H1 (cell line): ENCODE measurements around the gene BRCA1. TPM values are rescaled to one million over a fixed set of nuclear protein-coding genes. Genes with fewer than 3 reads are reported as not detected.

Experiments
- CTCF ChIA-PET: fragments of 300-600 bp; sonication (Branson Sonifier 250); formaldehyde crosslinking; loops from one replicate; lab custom pipeline; 2021; ENCODE audit not compliant: partially characterized antibody; lab: Charles Lee
- POLR2A ChIA-PET: fragments of 300-600 bp; sonication (Branson Sonifier 250); formaldehyde crosslinking; loops from one replicate; lab custom pipeline; 2021; ENCODE audit warnings: inconsistent platforms; ENCODE audit not compliant: partially characterized antibody; lab: Charles Lee
- DNase-seq, 2 experiments: peaks; one replicate each; pipeline versions ENCODE4 v3.0.0 to v3.0.0-alpha.2; 2010 to 2022; ENCODE audit warnings: low spot score in 2 of 2, low read depth in 1 of 2, mixed read lengths in 1 of 2
- FAIRE-seq: peaks from 2 replicates; lab custom pipeline; 2011; peaks lifted over from hg19 to GRCh38; lab: Jason Lieb, UNC
- H2AFZ ChIP-seq: 2 replicates; pipeline ENCODE4 v1.8.1; 2012; ENCODE audit warnings: low read length, inconsistent platforms
- H2AK5ac ChIP-seq: 2 replicates; pipeline ENCODE4 v1.6.1; 2013; ENCODE audit warnings: low read depth, low read length
- H2BK120ac ChIP-seq: replicated peaks from 2 replicates; pipeline ENCODE3; 2013; ENCODE audit warnings: low read depth, low read length, inconsistent platforms
- H2BK12ac ChIP-seq: 2 replicates; pipeline ENCODE4 v1.6.1; 2013; ENCODE audit warnings: low read depth, low read length
- H2BK15ac ChIP-seq: 2 replicates; pipeline ENCODE4 v1.6.1; 2013; ENCODE audit warnings: low read length
- H2BK20ac ChIP-seq: 2 replicates; pipeline ENCODE4 v1.6.1; 2013; ENCODE audit warnings: low read length
- H2BK5ac ChIP-seq: 2 replicates; pipeline ENCODE4 v1.6.1; 2013; ENCODE audit warnings: low read depth, low read length
- H3K14ac ChIP-seq: 2 replicates; pipeline ENCODE4 v1.6.1; 2013; ENCODE audit warnings: inconsistent platforms; ENCODE audit not compliant: insufficient read length
- H3K18ac ChIP-seq: 2 replicates; pipeline ENCODE4 v1.6.1; 2013; ENCODE audit warnings: low read length; ENCODE audit errors: extremely low read depth
- H3K23ac ChIP-seq: 2 replicates; pipeline ENCODE4 v1.6.1; 2013; ENCODE audit warnings: inconsistent platforms; ENCODE audit not compliant: insufficient read length
- H3K23me2 ChIP-seq: 2 replicates; pipeline ENCODE4 v1.6.1; 2013; ENCODE audit warnings: low read depth, low read length
- H3K27ac ChIP-seq: 2 replicates; pipeline ENCODE4 v1.6.1; 2011; ENCODE audit warnings: low read depth, low read length, inconsistent platforms
- H3K27me3 ChIP-seq, 4 experiments: replicated peaks in 1 of 4; 1 replicate in 1 of 4; 2 replicates in 3 of 4; pipeline versions ENCODE4 v1.6.1 to v1.8.1; 2011 to 2013; ENCODE audit warnings: low read length in 3 of 4, mild to moderate bottlenecking in 3 of 4, inconsistent platforms in 2 of 4, mixed read lengths in 2 of 4, moderate library complexity in 1 of 4; ENCODE audit not compliant: control insufficient read depth in 3 of 4, insufficient read depth in 3 of 4; ENCODE audit errors: extremely low read depth in 1 of 4
- H3K36me3 ChIP-seq, 4 experiments: 2 replicates each; pipeline versions ENCODE4 v1.6.1 to v1.8.1; 2011 to 2013; ENCODE audit warnings: mild to moderate bottlenecking in 4 of 4, low read length in 3 of 4, moderate library complexity in 2 of 4, control low read depth in 1 of 4, inconsistent platforms in 1 of 4; ENCODE audit not compliant: insufficient read depth in 4 of 4, control insufficient read depth in 2 of 4
- H3K4ac ChIP-seq: replicated peaks from 2 replicates; pipeline ENCODE3; 2013; ENCODE audit warnings: low read length, low read depth, mixed read lengths, inconsistent platforms; ENCODE audit not compliant: insufficient read length
- H3K4me1 ChIP-seq, 4 experiments: replicated peaks in 1 of 4; 1 replicate in 1 of 4; 2 replicates in 3 of 4; pipeline versions ENCODE4 v1.6.1 to v1.8.1; 2011 to 2013; ENCODE audit warnings: low read length in 3 of 4, inconsistent platforms in 2 of 4, mixed read lengths in 1 of 4; ENCODE audit not compliant: insufficient read depth in 4 of 4, control insufficient read depth in 3 of 4
- H3K4me2 ChIP-seq, 2 experiments: 2 replicates each; pipeline versions ENCODE4 v1.6.1 to v1.8.1; 2011 to 2013; ENCODE audit warnings: low read depth in 2 of 2, low read length in 2 of 2, control low read depth in 1 of 2, inconsistent platforms in 1 of 2, mild to moderate bottlenecking in 1 of 2; ENCODE audit not compliant: insufficient read depth in 1 of 2
- H3K4me3 ChIP-seq, 4 experiments: fragments of 200-600, 300-600 bp in 1 of 4; sonication (generic), shearing (Covaris generic), sonication (Bioruptor Twin) in 1 of 4; 2 replicates each; pipeline versions ENCODE4 v1.5.1 to v1.8.1; 2011 to 2016; ENCODE audit warnings: low read length in 4 of 4, low read depth in 3 of 4, control low read depth in 2 of 4, inconsistent platforms in 2 of 4, mild to moderate bottlenecking in 2 of 4, mixed read lengths in 1 of 4, moderate library complexity in 1 of 4; ENCODE audit not compliant: insufficient read depth in 2 of 4; ENCODE audit errors: extremely low read depth in 1 of 4
- H3K56ac ChIP-seq: replicated peaks from 2 replicates; pipeline ENCODE3; 2013; ENCODE audit warnings: low read depth, mild to moderate bottlenecking, mixed read lengths, low read length, inconsistent platforms; ENCODE audit not compliant: insufficient read length
- H3K79me1 ChIP-seq: 2 replicates; pipeline ENCODE4 v1.6.1; 2013; ENCODE audit warnings: low read depth, low read length, control low read depth
- H3K79me2 ChIP-seq, 2 experiments: 2 replicates each; pipeline versions ENCODE4 v1.6.1 to v1.8.1; 2012 to 2013; ENCODE audit warnings: low read length in 2 of 2, mild to moderate bottlenecking in 2 of 2, inconsistent platforms in 1 of 2; ENCODE audit not compliant: insufficient read depth in 2 of 2, control insufficient read depth in 1 of 2
- H3K9ac ChIP-seq, 4 experiments: replicated peaks in 1 of 4; 1 replicate in 1 of 4; 2 replicates in 3 of 4; pipeline versions ENCODE4 v1.6.1 to v1.8.1; 2011 to 2013; ENCODE audit warnings: low read depth in 3 of 4, low read length in 3 of 4, control low read depth in 2 of 4, mild to moderate bottlenecking in 2 of 4, moderate library complexity in 2 of 4, inconsistent platforms in 1 of 4; ENCODE audit errors: extremely low read depth in 1 of 4
- H3K9me3 ChIP-seq, 2 experiments: 2 replicates each; pipeline versions ENCODE4 v1.6.1 to v1.8.1; 2012 to 2013; ENCODE audit warnings: mild to moderate bottlenecking in 2 of 2, moderate library complexity in 2 of 2, control low read depth in 1 of 2, inconsistent platforms in 1 of 2, low read depth in 1 of 2, low read length in 1 of 2, mixed read lengths in 1 of 2; ENCODE audit not compliant: insufficient read depth in 2 of 2
- H4K20me1 ChIP-seq, 2 experiments: replicated peaks in 1 of 2; 2 replicates each; pipeline versions ENCODE3 to v1.8.1; 2011 to 2013; ENCODE audit warnings: inconsistent platforms in 2 of 2, low read length in 2 of 2, mild to moderate bottlenecking in 1 of 2; ENCODE audit not compliant: insufficient read depth in 2 of 2, control insufficient read depth in 1 of 2
- H4K5ac ChIP-seq: 2 replicates; pipeline ENCODE4 v1.6.1; 2013; ENCODE audit warnings: low read length, low read depth, mixed read lengths, inconsistent platforms; ENCODE audit not compliant: insufficient read length
- H4K8ac ChIP-seq: 2 replicates; pipeline ENCODE4 v1.8.0; 2013; ENCODE audit warnings: mild to moderate bottlenecking, moderate library complexity, low read length, inconsistent platforms; ENCODE audit not compliant: insufficient read depth; ENCODE audit errors: extremely low read depth
- H4K91ac ChIP-seq: replicated peaks from 2 replicates; pipeline ENCODE3; 2013; ENCODE audit warnings: low read length, mixed read lengths, inconsistent platforms; ENCODE audit not compliant: insufficient read length
- BRCA1 ChIP-seq: IDR thresholded peaks from 2 replicates; pipeline ENCODE4 v1.6.1; 2012; ENCODE audit warnings: low read depth, low read length, improper control_type of control experiment
- CHD1 ChIP-seq: IDR thresholded peaks from 2 replicates; pipeline ENCODE4 v1.6.1; 2012; ENCODE audit warnings: low read depth, low read length, improper control_type of control experiment
- HDAC2 ChIP-seq, 2 experiments: fragments of 300-600 bp in 1 of 2; sonication (generic) in 1 of 2; IDR thresholded peaks; 2 replicates each; pipeline ENCODE4 v1.6.1; 2011 to 2012; ENCODE audit warnings: low read depth in 2 of 2, low read length in 2 of 2, mild to moderate bottlenecking in 2 of 2, moderate library complexity in 2 of 2, borderline replicate concordance in 1 of 2, inconsistent platforms in 1 of 2
- KDM5A ChIP-seq: fragments of 200-600 bp; IDR thresholded peaks from 2 replicates; pipeline ENCODE4 v1.7.1; 2012; ENCODE audit warnings: mild to moderate bottlenecking, low read length, inconsistent platforms, mixed read lengths
- RXRA ChIP-seq: IDR thresholded peaks from 2 replicates; pipeline ENCODE4 v1.6.1; 2011; ENCODE audit warnings: low read depth, mild to moderate bottlenecking, low read length, moderate library complexity; ENCODE audit not compliant: insufficient read depth
- SP1 ChIP-seq: IDR thresholded peaks from 2 replicates; pipeline ENCODE4 v1.6.1; 2011; ENCODE audit warnings: low read depth, low read length
- YY1 ChIP-seq: IDR thresholded peaks from 2 replicates; pipeline ENCODE4 v1.6.1; 2011; ENCODE audit warnings: low read depth, mild to moderate bottlenecking, low read length
- ZNF274 ChIP-seq: IDR thresholded peaks from 2 replicates; pipeline ENCODE4 v1.7.0; 2012; ENCODE audit warnings: low read length, borderline replicate concordance; ENCODE audit errors: extremely low read depth
- WGBS, 2 experiments: shearing (Covaris generic) in 1 of 2; methylation state at CpG; one replicate each; pipeline versions ENCODE4 v1.1.6 to v1.1.7; 2013 to 2015; ENCODE audit warnings: low lambda C conversion rate in 2 of 2, mixed read lengths in 2 of 2, inconsistent platforms in 1 of 2, low coverage in 1 of 2, missing lambda C conversion rate in 1 of 2; ENCODE audit not compliant: insufficient replicate concordance in 2 of 2, insufficient coverage in 1 of 2, insufficient read length in 1 of 2; ENCODE audit errors: extremely low coverage in 1 of 2, missing lambda C conversion rate in 1 of 2; 5-methylcytosine and 5-hydroxymethylcytosine counted together
- polyA plus RNA-seq, 7 experiments: library from polyadenylated mRNA; depleted of rRNA in 3 of 7; stranded (reverse) in 5 of 7; unstranded in 2 of 7; fragments of >200 nt in 5 of 7; fragments of 200-250 nt in 2 of 7; gene quantifications; 1 replicate in 5 of 7; 2 replicates in 1 of 7; 4 replicates in 1 of 7; pipeline versions ENCODE4 v1.2.1 to v1.2.3, GENCODE V29; 2011 to 2013; ENCODE audit warnings: missing spikeins in 2 of 7, mixed read lengths in 2 of 7
- total RNA-seq: library from RNA; stranded (reverse); fragmentation: NEBNext Ultra II Directional; extraction: Animal tissue kit (Norgen Biotek cat#: 25700); gene quantifications from 2 replicates; pipeline ENCODE4 v1.2.1, GENCODE V29; 2021
- TF ChIP-seq, protein P1 (sequence below): IDR thresholded peaks from 2 replicates; pipeline ENCODE4 v1.6.1; 2012; ENCODE audit warnings: low read length, inconsistent platforms

Gene BRCA1
- total and polyA plus RNA-seq, 2 of the 8 experiments (the other 6 are each of a cell fraction or from before 2014, with no cell fraction given): 30.7 to 39.2 TPM

DNA sequence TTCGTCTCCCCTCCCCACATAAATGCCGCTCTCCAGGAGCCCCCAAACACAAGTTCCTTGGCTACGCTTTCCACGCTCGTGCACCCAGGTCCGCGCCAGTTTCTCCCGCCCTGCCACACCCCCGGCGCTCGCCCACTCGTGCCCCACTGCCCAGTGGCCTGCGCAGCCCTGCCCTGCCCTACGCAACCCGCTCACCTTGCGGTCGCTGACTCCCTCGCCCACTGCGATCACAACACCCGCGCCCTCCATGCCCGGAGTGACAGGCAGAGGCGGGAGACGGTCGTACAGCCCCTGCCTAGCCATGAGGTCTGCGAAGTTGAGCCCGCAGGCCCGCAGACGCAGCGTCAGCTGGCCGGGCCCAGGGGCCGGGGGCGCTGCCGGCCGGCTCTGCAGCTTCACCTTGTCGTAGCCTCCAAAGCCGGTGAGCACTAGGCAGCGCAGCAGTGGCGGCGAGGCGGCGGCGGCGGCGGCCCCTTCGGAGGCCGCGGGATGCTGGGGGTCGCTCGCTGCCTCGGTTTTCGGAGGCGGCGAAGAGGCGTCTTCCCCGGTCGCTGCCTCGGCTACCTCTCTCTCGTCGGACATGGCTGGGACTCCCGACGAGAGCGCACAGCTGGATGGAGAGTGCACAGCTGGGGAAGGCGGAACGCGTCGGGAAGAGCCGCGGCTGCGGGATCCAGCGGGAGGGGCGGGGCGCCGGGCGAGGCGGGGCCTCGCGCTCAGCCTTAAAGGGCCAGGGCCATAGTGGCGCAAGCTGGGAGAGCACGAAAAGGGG, 103.2 kb downstream of the BRCA1 start, which contains the start of gene VAT1:
TSS of gene VAT1 (minus strand) at position 645 of the 772 bp plus-strand sequence. CDS start at position 582, 63 bp downstream.
- Histone ChIP-seq H2BK12ac (peak within 1 kb of the TSS; percentile 85), H3K79me1 (peaks cover 14% of the 10 kb centered on the region), H3K56ac (peak within 1 kb of the TSS; percentile 52), H3K79me2 (peaks cover 0 to 41% of the 10 kb centered on the region in 2 experiments; a peak in 3 of 4 replicates), H3K4me1 (peaks cover 8 to 15% (median 9%) of the 10 kb centered on the region in 4 experiments; a peak in 6 of 7 replicates), H3K23ac (no peak within 1 kb of the TSS), H2AFZ (peak within 1 kb of the TSS; percentile 0; the same call in 1 of the 2 replicates), H3K9me3 (no peaks in the 10 kb centered on the region), H3K4me2 (peak within 1 kb of the TSS; percentile 80 to 86), H3K4me3 (peak within 1 kb of the TSS; percentile 96 to 100 (median 98)), H3K9ac (peak within 1 kb of the TSS; percentile 39 to 79 (median 70)), H3K36me3 (peaks cover 4 to 20% (median 9%) of the 10 kb centered on the region in 4 experiments; a peak in 5 of 8 replicates), H4K5ac (peak within 1 kb of the TSS; percentile 77), H3K23me2 (peaks cover 11% of the 10 kb centered on the region; the same call in 1 of the 2 replicates), H4K20me1 (peaks cover 6 to 8% of the 10 kb centered on the region in 2 experiments), H2BK5ac (peak within 1 kb of the TSS; percentile 94), H3K18ac (peak within 1 kb of the TSS; percentile 84), H2BK120ac (peak within 1 kb of the TSS; percentile 21), H3K14ac (no peak within 1 kb of the TSS), H2BK15ac (peak within 1 kb of the TSS; percentile 61; the same call in 1 of the 2 replicates), H4K91ac (peak within 1 kb of the TSS; percentile 75), H4K8ac (peak within 1 kb of the TSS; percentile 76; the same call in 1 of the 2 replicates), H3K27me3 (no peaks in the 10 kb centered on the region), H2AK5ac (no peak within 1 kb of the TSS), H3K27ac (peak within 1 kb of the TSS; percentile 25; the same call in 1 of the 2 replicates), H2BK20ac (no peak within 1 kb of the TSS), H3K4ac (peak within 1 kb of the TSS; percentile 47)
- FAIRE-seq: no peak
- ChIA-PET CTCF (interaction anchor here (0.6 to 1.3 kb wide), 5 partner anchors 9 to 1116 kb away, joined by 3 to 4 read pairs (median 3); no protein-coding TSS in a partner anchor), POLR2A (interaction anchor here (0.6 to 10.8 kb wide), 16 partner anchors 9 to 294 kb away, joined by 3 to 123 read pairs (median 5); partner anchors contain the start of genes IFI35, PTGES3L and RPL27)
- DNase-seq: peak in 1 of 2 experiments; percentile 89
- 3% methylated on average over 63 of the region's 80 CpGs; no CpG with 5 or more reads in 1 of the 2 experiments for WGBS, 2 experiments
- TF ChIP-seq SP1: 0 out of 2 replicates have a peak, but pooled peaks have one; percentile 28
- no peak for TF ChIP-seq KDM5A
- no peak; the same call in 1 of the 2 replicates for TF ChIP-seq YY1
- TF ChIP-seq ZNF274: no peak
- TF ChIP-seq RXRA: no peak
- TF ChIP-seq CHD1: no peak
- TF ChIP-seq, protein P1, sequence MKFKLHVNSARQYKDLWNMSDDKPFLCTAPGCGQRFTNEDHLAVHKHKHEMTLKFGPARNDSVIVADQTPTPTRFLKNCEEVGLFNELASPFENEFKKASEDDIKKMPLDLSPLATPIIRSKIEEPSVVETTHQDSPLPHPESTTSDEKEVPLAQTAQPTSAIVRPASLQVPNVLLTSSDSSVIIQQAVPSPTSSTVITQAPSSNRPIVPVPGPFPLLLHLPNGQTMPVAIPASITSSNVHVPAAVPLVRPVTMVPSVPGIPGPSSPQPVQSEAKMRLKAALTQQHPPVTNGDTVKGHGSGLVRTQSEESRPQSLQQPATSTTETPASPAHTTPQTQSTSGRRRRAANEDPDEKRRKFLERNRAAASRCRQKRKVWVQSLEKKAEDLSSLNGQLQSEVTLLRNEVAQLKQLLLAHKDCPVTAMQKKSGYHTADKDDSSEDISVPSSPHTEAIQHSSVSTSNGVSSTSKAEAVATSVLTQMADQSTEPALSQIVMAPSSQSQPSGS: no peak
- TF ChIP-seq HDAC2 (IDR thresholded peaks at IDR 0.05; ENCODE audit: borderline replicate concordance in 1 of 2, low read depth in 2 of 2, low read length in 2 of 2): peak; percentile 7 to 66; a peak in 2 of 4 replicates
- no peak for TF ChIP-seq BRCA1
